GM12892 (cell line): ENCODE measurements around the gene SORCS1.
A peak's percentile ranks its signal among the peaks of the same experiment; 100 is the strongest.
"Not testable (repeated sequence)": the region's sequence is repeated elsewhere in the genome, so short reads cannot be mapped to it uniquely, and the experiment has no call there.

Experiments
- DNase-seq: peaks from one replicate; pipeline ENCODE4 v3.0.0; 2011; ENCODE audit not compliant: insufficient read length
- FAIRE-seq: peaks from 2 replicates; lab custom pipeline; 2011; peaks lifted over from hg19 to GRCh38; lab: Jason Lieb, UNC
- POLR2A ChIP-seq: IDR thresholded peaks from 2 replicates; pipeline ENCODE4 v1.6.1; 2011; ENCODE audit warnings: low read depth, low read length, control low read depth
- POLR2AphosphoS5 ChIP-seq: IDR thresholded peaks from 2 replicates; pipeline ENCODE4 v1.6.1; 2011; ENCODE audit warnings: low read depth, low read length, control low read depth
- TAF1 ChIP-seq: IDR thresholded peaks from 2 replicates; pipeline ENCODE4 v1.6.1; 2011; ENCODE audit warnings: low read depth, mild to moderate bottlenecking, control low read depth, low read length, borderline replicate concordance

Gene SORCS1

GRCh38 chr10:106929291-106929895 is 235.1 kb downstream of the SORCS1 start:
- FAIRE-seq (no peak), DNase-seq (no peak)
- TF ChIP-seq POLR2AphosphoS5 (no peak), POLR2A (no peak), TAF1 (no peak)

GRCh38 chr10:106928151-106928550 is 236.4 kb downstream of the SORCS1 start:
- not testable (repeated sequence) for FAIRE-seq, DNase-seq

- FAIRE-seq = no peak
- no peak for TF ChIP-seq POLR2AphosphoS5
- no peak for TF ChIP-seq POLR2A
- no peak for TF ChIP-seq TAF1
Observed at GRCh38 chr10:106925191-106925590, 239.3 kb downstream of the SORCS1 start.

GRCh38 chr10:106920538-106920937 is 244.0 kb downstream of the SORCS1 start:
- no peak for TF ChIP-seq POLR2A
- no peak for TF ChIP-seq TAF1
- TF ChIP-seq POLR2AphosphoS5 = no peak
- FAIRE-seq (no peak), DNase-seq (no peak)

More at GRCh38 chr10:106925191-106925590, 239.3 kb downstream of the SORCS1 start:
- no peak for DNase-seq

GRCh38 chr10:106919871-106920282 is 244.6 kb downstream of the SORCS1 start:
- no peak for DNase-seq
- peak; percentile 79 for FAIRE-seq
- no peak for TF ChIP-seq TAF1
- TF ChIP-seq POLR2A = no peak
- TF ChIP-seq POLR2AphosphoS5 = no peak

GRCh38 chr10:106917452-106918055 is 247.0 kb downstream of the SORCS1 start:
- DNase-seq (no peak), FAIRE-seq (no peak)
- TF ChIP-seq POLR2AphosphoS5 (no peak), POLR2A (no peak), TAF1 (no peak)

GRCh38 chr10:106914016-106914415 is 250.5 kb downstream of the SORCS1 start:
- DNase-seq (no peak), FAIRE-seq (no peak)
- TF ChIP-seq POLR2A (no peak), TAF1 (no peak), POLR2AphosphoS5 (no peak)

GRCh38 chr10:106913348-106913747 is 251.2 kb downstream of the SORCS1 start:
- no peak for TF ChIP-seq POLR2A
- TF ChIP-seq TAF1 = no peak
- no peak for TF ChIP-seq POLR2AphosphoS5
- no peak for FAIRE-seq
- DNase-seq = no peak

GRCh38 chr10:106911096-106911495 is 253.4 kb downstream of the SORCS1 start:
- no peak for TF ChIP-seq POLR2A
- no peak for TF ChIP-seq TAF1
- no peak for TF ChIP-seq POLR2AphosphoS5
- no peak for FAIRE-seq
- DNase-seq = no peak

GRCh38 chr10:106910666-106911065 is 253.8 kb downstream of the SORCS1 start:
- DNase-seq = no peak
- no peak for TF ChIP-seq TAF1
- no peak for TF ChIP-seq POLR2AphosphoS5
- TF ChIP-seq POLR2A = no peak
- FAIRE-seq = no peak

GRCh38 chr10:106908225-106908624 is 256.3 kb downstream of the SORCS1 start:
- no peak for DNase-seq
- FAIRE-seq = no peak
- TF ChIP-seq TAF1 (no peak), POLR2A (no peak), POLR2AphosphoS5 (no peak)

GRCh38 chr10:106904209-106904608 is 260.3 kb downstream of the SORCS1 start:
- no peak for DNase-seq
- FAIRE-seq = no peak
- TF ChIP-seq TAF1 (no peak), POLR2A (no peak), POLR2AphosphoS5 (no peak)
